ENCODE results near the gene FAM236C. TPM values are rescaled to one million over a fixed set of nuclear protein-coding genes. Genes with fewer than 3 reads are reported as not detected.
"Not testable (repeated sequence)": the region's sequence is repeated elsewhere in the genome, so short reads cannot be mapped to it uniquely, and the experiment has no call there.

The FAM236C gene
- total RNA-seq = not detected
- polyA plus RNA-seq (ENCODE audit: insufficient read depth, low read depth, low replicate concordance) = not detected
- long read RNA-seq, donor 1 = 0 reads
- long read RNA-seq, donor 2 = 0 reads
- long read RNA-seq, donor 3 = 0 reads
- long read RNA-seq, donor 4 = 0 reads
- long read RNA-seq, donor 5 = 0 reads
- long read RNA-seq, donor 6 = 0 reads
- long read RNA-seq, donor 7 = 0 reads
- long read RNA-seq, donor 8 = 0 reads
- long read RNA-seq, donor 9 = 0 reads
- long read RNA-seq, donor 10 = 0 reads

GRCh38 chrX:72912315-72912714 is at the start of gene FAM236C:
FAM236C (plus strand) TSS chrX:72912615; CDS start chrX:72912715, 100 bp downstream.
- intact Hi-C loops (cut with DNase I); H3K36me3 ChIP-seq (ENCODE audit: control insufficient read depth in 2 of 3, insufficient read depth in 3 of 3, low read length in 3 of 3); H3K27me3 ChIP-seq (ENCODE audit: control insufficient read depth, insufficient read depth, low read length); H3K27ac ChIP-seq (ENCODE audit: low read depth in 2 of 2, low read length in 2 of 2); H3K9ac ChIP-seq (ENCODE audit: low read length in 3 of 3); H3K4me1 ChIP-seq (ENCODE audit: control insufficient read depth in 2 of 3, insufficient read depth in 2 of 3, low read depth in 1 of 3, low read length in 3 of 3); DNase-seq; H3K4me3 ChIP-seq (ENCODE audit: low read length in 3 of 3); FAIRE-seq; H3K9me3 ChIP-seq (ENCODE audit: control insufficient read depth in 2 of 3, insufficient read depth in 1 of 3, low read length in 3 of 3): not testable (repeated sequence)

GRCh38 chrX:72882898-72883297 is 29.5 kb upstream of the FAM236C start:
- H3K4me3 ChIP-seq (ENCODE audit: low read length in 3 of 3); H3K4me1 ChIP-seq (ENCODE audit: control insufficient read depth in 2 of 3, insufficient read depth in 2 of 3, low read depth in 1 of 3, low read length in 3 of 3); H3K9ac ChIP-seq (ENCODE audit: low read length in 3 of 3); intact Hi-C loops (cut with DNase I); DNase-seq; H3K36me3 ChIP-seq (ENCODE audit: control insufficient read depth in 2 of 3, insufficient read depth in 3 of 3, low read length in 3 of 3); H3K27me3 ChIP-seq (ENCODE audit: control insufficient read depth, insufficient read depth, low read length); H3K27ac ChIP-seq (ENCODE audit: low read depth in 2 of 2, low read length in 2 of 2); H3K9me3 ChIP-seq (ENCODE audit: control insufficient read depth in 2 of 3, insufficient read depth in 1 of 3, low read length in 3 of 3): not testable (repeated sequence)
- FAIRE-seq = peak; percentile 38

- H3K9me3 ChIP-seq (ENCODE audit: control insufficient read depth in 2 of 3, insufficient read depth in 1 of 3, low read length in 3 of 3); intact Hi-C loops (cut with DNase I); H3K27me3 ChIP-seq (ENCODE audit: control insufficient read depth, insufficient read depth, low read length); H3K9ac ChIP-seq (ENCODE audit: low read length in 3 of 3); FAIRE-seq; H3K4me1 ChIP-seq (ENCODE audit: control insufficient read depth in 2 of 3, insufficient read depth in 2 of 3, low read depth in 1 of 3, low read length in 3 of 3); H3K36me3 ChIP-seq (ENCODE audit: control insufficient read depth in 2 of 3, insufficient read depth in 3 of 3, low read length in 3 of 3); H3K27ac ChIP-seq (ENCODE audit: low read depth in 2 of 2, low read length in 2 of 2); DNase-seq; H3K4me3 ChIP-seq (ENCODE audit: low read length in 3 of 3): not testable (repeated sequence)
Measured at GRCh38 chrX:72889740-72890139, 22.7 kb upstream of the FAM236C start.

GRCh38 chrX:72916096-72916495 is 3.7 kb downstream of the FAM236C start:
- H3K27me3 ChIP-seq (ENCODE audit: control insufficient read depth, insufficient read depth, low read length); H3K4me3 ChIP-seq (ENCODE audit: low read length in 3 of 3); FAIRE-seq; H3K27ac ChIP-seq (ENCODE audit: low read depth in 2 of 2, low read length in 2 of 2); intact Hi-C loops (cut with DNase I); H3K9ac ChIP-seq (ENCODE audit: low read length in 3 of 3); H3K36me3 ChIP-seq (ENCODE audit: control insufficient read depth in 2 of 3, insufficient read depth in 3 of 3, low read length in 3 of 3); H3K4me1 ChIP-seq (ENCODE audit: control insufficient read depth in 2 of 3, insufficient read depth in 2 of 3, low read depth in 1 of 3, low read length in 3 of 3); H3K9me3 ChIP-seq (ENCODE audit: control insufficient read depth in 2 of 3, insufficient read depth in 1 of 3, low read length in 3 of 3): not testable (repeated sequence)
- DNase-seq = peak in 1 of 5 donors; percentile 6

- H3K9me3 ChIP-seq (ENCODE audit: control insufficient read depth in 2 of 3, insufficient read depth in 1 of 3, low read length in 3 of 3); H3K27ac ChIP-seq (ENCODE audit: low read depth in 2 of 2, low read length in 2 of 2); FAIRE-seq; H3K36me3 ChIP-seq (ENCODE audit: control insufficient read depth in 2 of 3, insufficient read depth in 3 of 3, low read length in 3 of 3); H3K4me1 ChIP-seq (ENCODE audit: control insufficient read depth in 2 of 3, insufficient read depth in 2 of 3, low read depth in 1 of 3, low read length in 3 of 3); H3K27me3 ChIP-seq (ENCODE audit: control insufficient read depth, insufficient read depth, low read length); H3K4me3 ChIP-seq (ENCODE audit: low read length in 3 of 3); intact Hi-C loops (cut with DNase I); DNase-seq; H3K9ac ChIP-seq (ENCODE audit: low read length in 3 of 3): not testable (repeated sequence)
Measured at GRCh38 chrX:72932283-72932682, 19.9 kb downstream of the FAM236C start.

GRCh38 chrX:72936455-72936854 is 24.0 kb downstream of the FAM236C start:
- H3K4me1 ChIP-seq (ENCODE audit: control insufficient read depth in 2 of 3, insufficient read depth in 2 of 3, low read depth in 1 of 3, low read length in 3 of 3); DNase-seq; H3K27ac ChIP-seq (ENCODE audit: low read depth in 2 of 2, low read length in 2 of 2); intact Hi-C loops (cut with DNase I); H3K9me3 ChIP-seq (ENCODE audit: control insufficient read depth in 2 of 3, insufficient read depth in 1 of 3, low read length in 3 of 3); H3K36me3 ChIP-seq (ENCODE audit: control insufficient read depth in 2 of 3, insufficient read depth in 3 of 3, low read length in 3 of 3); H3K4me3 ChIP-seq (ENCODE audit: low read length in 3 of 3); H3K9ac ChIP-seq (ENCODE audit: low read length in 3 of 3); H3K27me3 ChIP-seq (ENCODE audit: control insufficient read depth, insufficient read depth, low read length): not testable (repeated sequence)
- peak; percentile 93 for FAIRE-seq

GRCh38 chrX:72936882-72937455 is 24.6 kb downstream of the FAM236C start:
- H3K27me3 ChIP-seq (ENCODE audit: control insufficient read depth, insufficient read depth, low read length); DNase-seq; H3K36me3 ChIP-seq (ENCODE audit: control insufficient read depth in 2 of 3, insufficient read depth in 3 of 3, low read length in 3 of 3); FAIRE-seq; H3K27ac ChIP-seq (ENCODE audit: low read depth in 2 of 2, low read length in 2 of 2); H3K9me3 ChIP-seq (ENCODE audit: control insufficient read depth in 2 of 3, insufficient read depth in 1 of 3, low read length in 3 of 3); H3K4me1 ChIP-seq (ENCODE audit: control insufficient read depth in 2 of 3, insufficient read depth in 2 of 3, low read depth in 1 of 3, low read length in 3 of 3); intact Hi-C loops (cut with DNase I); H3K4me3 ChIP-seq (ENCODE audit: low read length in 3 of 3); H3K9ac ChIP-seq (ENCODE audit: low read length in 3 of 3): not testable (repeated sequence)

- intact Hi-C loops (cut with DNase I); H3K9ac ChIP-seq (ENCODE audit: low read length in 3 of 3); H3K9me3 ChIP-seq (ENCODE audit: control insufficient read depth in 2 of 3, insufficient read depth in 1 of 3, low read length in 3 of 3); H3K4me3 ChIP-seq (ENCODE audit: low read length in 3 of 3); H3K4me1 ChIP-seq (ENCODE audit: control insufficient read depth in 2 of 3, insufficient read depth in 2 of 3, low read depth in 1 of 3, low read length in 3 of 3); DNase-seq; H3K36me3 ChIP-seq (ENCODE audit: control insufficient read depth in 2 of 3, insufficient read depth in 3 of 3, low read length in 3 of 3); FAIRE-seq; H3K27ac ChIP-seq (ENCODE audit: low read depth in 2 of 2, low read length in 2 of 2); H3K27me3 ChIP-seq (ENCODE audit: control insufficient read depth, insufficient read depth, low read length): not testable (repeated sequence)
Measured at GRCh38 chrX:72937906-72938305, 25.5 kb downstream of the FAM236C start, which contains the start of gene FAM236A. FAM236A (plus strand) TSS chrX:72938206; CDS start chrX:72938263, 57 bp downstream.

Measured in kidney (tissue), 19 donors.